Keratinocyte (primary cell): ENCODE results near the gene XIRP2.

Experiments used
- CTCF ChIP-seq, 3 experiments: IDR thresholded peaks in 1 of 3; conservative IDR thresholded peaks in 1 of 3; optimal IDR thresholded peaks in 1 of 3; 2 replicates in 2 of 3; 3 replicates in 1 of 3; pipeline versions ENCODE3 to v1.5.1; 2011; ENCODE audit warnings: low read length in 3 of 3, mild to moderate bottlenecking in 3 of 3, moderate library complexity in 2 of 3, control low read depth in 1 of 3, inconsistent platforms in 1 of 3; ENCODE audit not compliant: insufficient read depth in 2 of 3; ENCODE audit errors: extremely low read depth in 1 of 3
- EZH2 ChIP-seq: IDR thresholded peaks from one replicate; pipeline ENCODE4 v1.6.1; 2012; ENCODE audit warnings: inconsistent platforms, mild to moderate bottlenecking, low read length, moderate library complexity

GRCh38 chr2:167128130-167128529, 239.8 kb downstream of the XIRP2 start:
- TF ChIP-seq CTCF (optimal IDR thresholded peaks at IDR 0.05 in 1 of 3, IDR thresholded peaks at IDR 0.05 in 1 of 3, conservative IDR thresholded peaks at IDR 0.05 in 1 of 3; ENCODE audit: extremely low read depth in 1 of 3, insufficient read depth in 2 of 3, low read length in 3 of 3) (no peak), EZH2 (no peak)
